K562 (cell line): ENCODE measurements around the gene EXOC2. TPM values are rescaled to one million over a fixed set of nuclear protein-coding genes. Genes with fewer than 3 reads are reported as not detected.
"Not testable (repeated sequence)": the region's sequence is repeated elsewhere in the genome, so short reads cannot be mapped to it uniquely, and the experiment has no call there.

Experiments
- ATAC-seq: fragments of 200-7000 bp; cut with Tn5 transposase; 3 replicates; pipeline ENCODE4 v1.9.1; 2020; ENCODE audit warnings: moderate library complexity
- BruUV-seq: library from RNA; stranded (reverse); fragments of 400-500 nt; replicated peaks from 2 replicates; lab custom pipeline; 2021; lab: Mats Ljungman, UMichigan
- CTCF ChIA-PET: fragments of 300-600 bp; formaldehyde crosslinking; extraction: SDS; loops from one replicate; lab custom pipeline; 2021; ENCODE audit warnings: low intra/inter-chr PET ratio; lab: Yijun Ruan, JAX
- POLR2A ChIA-PET: fragments of 300-600, 350-650 bp; sonication (Branson Sonifier 250); formaldehyde crosslinking; extraction: SDS; loops from one replicate; lab custom pipeline; 2021; ENCODE audit warnings: antibody characterized with exemption, inconsistent platforms; lab: Yijun Ruan, JAX
- DNase-seq, 4 experiments: peaks; one replicate each; pipeline versions ENCODE4 v3.0.0 to v3.0.0-alpha.2; 2011 to 2018; ENCODE audit warnings: low spot score in 3 of 4, mixed read lengths in 3 of 4; ENCODE audit errors: extremely low read depth in 1 of 4
- FAIRE-seq: peaks from 2 replicates; lab custom pipeline; 2011; peaks lifted over from hg19 to GRCh38; lab: Jason Lieb, UNC
- H2AFZ ChIP-seq: 2 replicates; pipeline ENCODE4 v1.6.0; 2011; ENCODE audit warnings: low read depth, low read length, control low read depth, inconsistent platforms
- H3K27ac ChIP-seq: fragments of 200-600 bp; 3 replicates; pipeline ENCODE4 v1.8.0; 2011; ENCODE audit warnings: low read depth, mild to moderate bottlenecking, control low read depth, inconsistent platforms, low read length, moderate library complexity, mixed read lengths; ENCODE audit errors: extremely low read depth
- H3K27me3 ChIP-seq, 2 experiments: fragments of 300-600 bp in 1 of 2; 2 replicates in 1 of 2; 3 replicates in 1 of 2; pipeline versions ENCODE4 v1.6.0 to v1.8.0; 2011; ENCODE audit warnings: inconsistent platforms in 2 of 2, low read length in 2 of 2, mild to moderate bottlenecking in 1 of 2, mixed read lengths in 1 of 2, moderate library complexity in 1 of 2; ENCODE audit not compliant: control insufficient read depth in 2 of 2, insufficient read depth in 2 of 2
- H3K36me3 ChIP-seq: fragments of 300-600 bp; 3 replicates; pipeline ENCODE4 v1.8.0; 2011; ENCODE audit warnings: mild to moderate bottlenecking, low read length, inconsistent platforms; ENCODE audit not compliant: control insufficient read depth, insufficient read depth
- H3K4me1 ChIP-seq, 2 experiments: fragments of 200-600 bp in 1 of 2; replicated peaks in 1 of 2; 2 replicates in 1 of 2; 3 replicates in 1 of 2; pipeline versions ENCODE4 v1.5.1 to v1.8.0; 2011; ENCODE audit warnings: inconsistent platforms in 2 of 2, low read length in 2 of 2, mild to moderate bottlenecking in 1 of 2, mixed read lengths in 1 of 2, moderate library complexity in 1 of 2; ENCODE audit not compliant: control insufficient read depth in 2 of 2, insufficient read depth in 2 of 2
- H3K4me2 ChIP-seq: 2 replicates; pipeline ENCODE4 v1.6.1; 2011; ENCODE audit warnings: low read length, control low read depth, inconsistent platforms, mixed read lengths; ENCODE audit not compliant: insufficient read depth
- H3K4me3 ChIP-seq: fragments of 200-600 bp; sonication (generic), shearing (Covaris generic); 2 replicates; pipeline ENCODE4 v1.5.1; 2016; ENCODE audit warnings: control low read depth, inconsistent platforms
- H3K79me2 ChIP-seq: fragments of 200-600 bp; 3 replicates; pipeline ENCODE4 v1.8.0; 2011; ENCODE audit warnings: low read length, inconsistent platforms; ENCODE audit not compliant: control insufficient read depth, insufficient read depth
- H3K9ac ChIP-seq, 2 experiments: 2 replicates each; pipeline versions ENCODE4 v1.6.0 to v1.6.1; 2011; ENCODE audit warnings: low read depth in 2 of 2, low read length in 2 of 2, control low read depth in 1 of 2, inconsistent platforms in 1 of 2, mild to moderate bottlenecking in 1 of 2, mixed read lengths in 1 of 2; ENCODE audit not compliant: insufficient read depth in 1 of 2
- H3K9me1 ChIP-seq: one replicate; pipeline ENCODE4 v1.6.0; 2011; ENCODE audit warnings: inconsistent platforms, mild to moderate bottlenecking, low read length, moderate library complexity; ENCODE audit not compliant: control insufficient read depth, insufficient read depth
- H3K9me3 ChIP-seq: replicated peaks from 2 replicates; pipeline ENCODE4 v1.5.1; 2011; ENCODE audit warnings: low read depth, low read length, inconsistent platforms; ENCODE audit not compliant: control insufficient read depth, insufficient read depth
- H4K20me1 ChIP-seq: replicated peaks from 2 replicates; pipeline ENCODE4 v1.6.1; 2011; ENCODE audit warnings: low read length, inconsistent platforms, mixed read lengths; ENCODE audit not compliant: control insufficient read depth, insufficient read depth
- BCOR ChIP-seq: fragments of 450-650 bp; IDR thresholded peaks from 2 replicates; pipeline ENCODE4 v1.6.1; 2016
- CBFA2T3 ChIP-seq: fragments of 450-650 bp; IDR thresholded peaks from 2 replicates; pipeline ENCODE4 v1.6.1; 2017
- CHAMP1 ChIP-seq: fragments of 450-650 bp; IDR thresholded peaks from 2 replicates; pipeline ENCODE4 v1.6.1; 2016; ENCODE audit warnings: mild to moderate bottlenecking
- CXXC5 ChIP-seq: fragments of 250-450 bp; sonication (Bioruptor Pico); IDR thresholded peaks from 2 replicates; pipeline ENCODE4 v1.8.0; 2022; ENCODE audit warnings: inconsistent platforms, mild to moderate bottlenecking, moderate library complexity
- KDM1A ChIP-seq, 2 experiments: fragments of 450-650 bp; IDR thresholded peaks; 2 replicates each; pipeline ENCODE4 v1.6.1; 2016; ENCODE audit warnings: mild to moderate bottlenecking in 2 of 2
- PHTF2 ChIP-seq: fragments of 250-450 bp; sonication (Bioruptor Pico); IDR thresholded peaks from 2 replicates; pipeline ENCODE4 v1.5.0; 2021; ENCODE audit warnings: mild to moderate bottlenecking
- RBM25 ChIP-seq: fragments of 200-400 bp; formaldehyde crosslinking; IDR thresholded peaks from 2 replicates; pipeline ENCODE4 v1.6.1; 2018; ENCODE audit warnings: low read length, low read depth, moderate library complexity; ENCODE audit not compliant: severe bottlenecking
- RCOR1 ChIP-seq, 2 experiments: IDR thresholded peaks; 2 replicates each; pipeline ENCODE4 v1.6.1; 2012; ENCODE audit warnings: low read depth in 2 of 2, low read length in 2 of 2, borderline replicate concordance in 1 of 2, improper control_type of control experiment in 1 of 2
- SMARCA5 ChIP-seq: fragments of 450-650 bp; IDR thresholded peaks from 2 replicates; pipeline ENCODE4 v1.6.1; 2016
- TBP ChIP-seq: optimal IDR thresholded peaks from 2 replicates; pipeline ENCODE3; 2011; ENCODE audit warnings: low read depth, low read length, improper control_type of control experiment
- ZNF146 ChIP-seq: IDR thresholded peaks from one replicate; pipeline ENCODE4 v1.6.1; 2018; ENCODE audit warnings: missing compliant biosample characterization; ENCODE audit not compliant: unreplicated experiment
- WGBS: fragments of 100-300 bp; shearing (Covaris generic); methylation state at CpG from one replicate; pipeline ENCODE4 v1.1.6; 2016; ENCODE audit warnings: low coverage, mixed read lengths; ENCODE audit not compliant: insufficient coverage; ENCODE audit errors: missing lambda C conversion rate; 5-methylcytosine and 5-hydroxymethylcytosine counted together
- in situ Hi-C: fragments of 300-500 bp; cut with MboI; formaldehyde crosslinking; loops from 4 replicates; pipeline ENCODE4 v1.15.0; 2018; ENCODE audit warnings: inconsistent platforms, mixed read lengths
- intact Hi-C: fragments of 100-400 bp; cut with micrococcal nuclease; formaldehyde crosslinking; loops from 2 replicates; pipeline ENCODE4 v1.14.2; 2022
- polyA plus RNA-seq, 8 experiments: library from polyadenylated mRNA; depleted of rRNA in 4 of 8; stranded (reverse) in 5 of 8; unstranded in 3 of 8; fragments of >200 nt; fragmentation: Nextera tagmentation in 2 of 8; fragmentation: Illumina TruSeq in 1 of 8; extraction: Ambion mirVana in 2 of 8; extraction: Trizol in 1 of 8; gene quantifications; 2 replicates each; pipeline versions ENCODE4 v1.2.1 to v1.2.3, GENCODE V29; 2011 to 2014; ENCODE audit warnings: inconsistent platforms in 1 of 8, missing spikeins in 1 of 8
- total RNA-seq, 7 experiments: library from RNA; depleted of rRNA in 6 of 7; stranded (reverse); fragments of >200 nt in 6 of 7; fragmentation: Illumina TruSeq in 2 of 7; extraction: Trizol in 2 of 7; gene quantifications; 2 replicates each; pipeline versions ENCODE4 v1.2.1 to v1.2.3, GENCODE V29; 2011 to 2021; ENCODE audit warnings: low replicate concordance in 1 of 7

The EXOC2 gene
- total and polyA plus RNA-seq, 9 of the 15 experiments (the other 6 are each of a cell fraction or from before 2014, with no cell fraction given) = 12.2 to 30.2 (median 24.2) TPM

- TF ChIP-seq CXXC5 (CRISPR knock-in tag) = 0 out of 2 replicates have a peak, but pooled peaks have one; percentile 40
- no peak for TF ChIP-seq PHTF2
- 0 out of 4 replicates have a peak, but pooled peaks of 1 of the 2 experiments have one; percentile 16 for TF ChIP-seq RCOR1 (IDR thresholded peaks at IDR 0.05; ENCODE audit: borderline replicate concordance in 1 of 2, low read depth in 2 of 2, low read length in 2 of 2)
- TF ChIP-seq TBP = peak; percentile 18
- TF ChIP-seq CBFA2T3 = peak; percentile 86
Measured at GRCh38 chr6:606829-607379, 86.0 kb downstream of the EXOC2 start (continued).

GRCh38 chr6:605895-606294 is 87.0 kb downstream of the EXOC2 start:
- intact Hi-C loops = loop anchor here (2.0 kb wide), 2 partner anchors 53 to 79 kb away; no protein-coding TSS in a partner anchor
- H2AFZ ChIP-seq, ATAC-seq, H3K9ac ChIP-seq, H3K4me2 ChIP-seq, DNase-seq, FAIRE-seq, H3K9me1 ChIP-seq, H3K9me3 ChIP-seq, in situ Hi-C loops, H3K4me3 ChIP-seq, H4K20me1 ChIP-seq, H3K79me2 ChIP-seq, H3K27ac ChIP-seq, BruUV-seq, POLR2A ChIA-PET, H3K27me3 ChIP-seq, CTCF ChIA-PET: not testable (repeated sequence)
- Histone ChIP-seq H3K4me1 (peaks cover 15 to 27% of the 10 kb centered on the region in 2 experiments; a peak in 4 of 5 replicates), H3K36me3 (peaks cover 12% of the 10 kb centered on the region; the same call in 1 of the 3 replicates)
- WGBS = 98% methylated on average over 5 of the region's 5 CpGs
- TF ChIP-seq SMARCA5 = 0 out of 2 replicates have a peak, but pooled peaks have one; percentile 47
- peak; percentile 60 to 71 for TF ChIP-seq KDM1A (IDR thresholded peaks at IDR 0.05)
- TF ChIP-seq RBM25 = peak; percentile 11
- TF ChIP-seq ZNF146 (CRISPR knock-in tag) = peak; percentile 82
- TF ChIP-seq BCOR = peak; percentile 84
- 0 out of 2 replicates have a peak, but pooled peaks have one; percentile 11 for TF ChIP-seq CHAMP1
